GM19238 (cell line): ENCODE data around the gene COX11.

Experiments
- DNase-seq: peaks from one replicate; pipeline ENCODE4 v3.0.0; 2011; ENCODE audit warnings: low spot score; ENCODE audit not compliant: insufficient read length

Gene COX11

DNA sequence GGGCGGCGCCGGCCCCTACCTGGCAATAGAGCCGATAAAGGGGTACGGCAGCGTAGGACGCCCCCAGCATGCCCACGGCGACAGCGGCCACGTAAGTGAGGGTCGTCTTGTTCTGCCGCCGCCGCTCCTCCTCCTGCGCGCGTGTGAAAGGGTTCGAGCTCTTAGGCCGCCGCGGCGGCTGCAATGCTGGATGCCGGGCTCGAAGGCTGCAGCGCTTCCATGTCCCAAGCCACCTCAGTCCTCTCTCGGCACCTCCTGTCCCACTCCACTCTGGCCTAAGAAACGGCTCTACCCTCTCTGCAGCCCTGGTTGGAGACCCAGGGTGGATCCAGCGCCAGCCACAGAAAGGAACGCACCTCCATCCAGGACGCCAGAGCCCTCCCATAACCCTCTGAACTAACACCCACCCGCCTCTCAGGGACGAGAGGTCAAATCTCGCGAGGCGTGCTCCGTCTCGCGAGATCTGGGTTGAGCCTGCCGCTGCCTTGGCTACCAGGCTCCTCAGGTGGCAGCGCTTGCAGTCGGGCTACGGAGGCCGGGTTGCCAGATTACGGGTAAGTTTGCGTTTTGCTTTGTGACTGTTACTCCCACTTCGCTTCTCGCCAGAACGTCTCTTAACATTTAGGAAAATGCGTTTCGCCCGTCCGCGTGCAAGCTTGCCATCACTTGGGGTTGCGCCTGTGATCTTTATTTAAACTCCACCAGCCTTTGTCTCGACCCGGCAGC lies at the start of gene COX11, which contains the start of gene STXBP4:
Gene COX11 (minus strand): TSS at position 393 of the 726 bp plus-strand sequence. CDS start 8 bp downstream, at position 385.
Gene STXBP4 (plus strand): TSS at position 504 of the 726 bp plus-strand sequence. CDS start 17,455 bp downstream, outside the sequence.
- DNase-seq, result peak; percentile 72

- DNase-seq, result no peak
These were observed 37.1 kb upstream of the COX11 start for GRCh38 chr17:55005520-55005919.

DNA sequence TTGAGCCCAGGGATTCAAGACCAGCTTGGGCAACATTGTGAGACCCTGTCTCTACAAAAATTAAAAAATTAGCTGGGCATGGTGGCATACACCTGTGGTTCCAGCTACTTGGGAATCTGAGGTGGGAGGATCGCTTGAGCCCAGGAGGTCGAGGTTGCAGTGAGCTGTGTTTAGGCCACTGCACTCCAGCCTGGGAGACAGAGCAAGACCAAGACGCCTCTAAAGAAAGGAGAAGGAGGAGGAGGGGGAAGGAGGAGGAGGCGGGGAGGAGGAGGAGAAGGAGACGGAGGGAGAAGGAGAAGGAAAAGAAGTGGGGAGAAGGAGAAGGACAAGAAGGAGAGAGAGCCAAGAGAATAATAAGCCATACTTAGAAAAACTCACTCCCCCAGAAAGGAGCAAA lies 36.0 kb upstream of the COX11 start:
- DNase-seq, result no peak

DNA sequence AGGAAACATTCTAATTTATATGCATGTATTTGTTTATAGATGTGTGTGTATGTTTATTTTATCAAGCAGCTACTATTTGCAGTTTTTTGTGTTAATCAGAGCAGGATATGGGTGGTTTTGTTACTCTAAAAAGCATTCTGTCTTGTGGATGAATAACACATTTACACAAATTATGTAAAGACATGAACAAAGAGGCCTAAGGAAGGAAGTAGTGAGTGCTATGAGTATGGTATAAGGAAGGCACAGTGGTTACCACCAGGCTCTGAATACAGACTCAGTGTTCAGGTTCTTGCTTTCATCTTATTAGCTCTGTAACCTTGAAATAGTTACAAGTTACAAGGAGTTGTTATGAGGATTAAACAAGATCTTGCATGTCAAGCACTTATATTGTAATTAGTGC lies 34.0 kb upstream of the COX11 start:
- no peak for DNase-seq

GRCh38 chr17:54996441-54996840 lies 28.0 kb upstream of the COX11 start:
- DNase-seq, result no peak

- no peak for DNase-seq
These were observed 24.6 kb upstream of the COX11 start for GRCh38 chr17:54992797-54993639.

- no peak for DNase-seq
These were observed 23.1 kb upstream of the COX11 start for GRCh38 chr17:54991567-54991966.

GRCh38 chr17:54990118-54990517 lies 21.7 kb upstream of the COX11 start:
- no peak for DNase-seq

GRCh38 chr17:54985476-54985875 lies 17.0 kb upstream of the COX11 start:
- no peak for DNase-seq

DNA sequence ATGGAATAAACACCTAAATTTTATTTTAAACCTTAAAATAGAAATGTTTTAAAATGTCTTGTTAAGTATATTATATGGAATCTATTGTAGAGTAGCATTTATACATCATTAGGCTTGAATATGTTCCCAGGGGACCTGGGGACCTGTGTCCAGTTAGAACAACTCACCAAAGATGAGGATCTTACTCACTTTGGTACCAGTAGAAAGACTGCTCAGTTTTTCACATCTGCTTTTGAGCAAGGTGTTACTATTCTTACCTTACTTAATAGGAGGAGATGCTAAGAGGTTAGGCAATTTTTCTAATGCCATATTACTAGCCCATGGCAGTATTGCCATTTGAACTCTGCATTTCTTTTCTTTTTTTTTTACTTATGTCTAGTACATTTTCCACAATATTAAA lies 14.8 kb upstream of the COX11 start:
- DNase-seq, result no peak

DNA sequence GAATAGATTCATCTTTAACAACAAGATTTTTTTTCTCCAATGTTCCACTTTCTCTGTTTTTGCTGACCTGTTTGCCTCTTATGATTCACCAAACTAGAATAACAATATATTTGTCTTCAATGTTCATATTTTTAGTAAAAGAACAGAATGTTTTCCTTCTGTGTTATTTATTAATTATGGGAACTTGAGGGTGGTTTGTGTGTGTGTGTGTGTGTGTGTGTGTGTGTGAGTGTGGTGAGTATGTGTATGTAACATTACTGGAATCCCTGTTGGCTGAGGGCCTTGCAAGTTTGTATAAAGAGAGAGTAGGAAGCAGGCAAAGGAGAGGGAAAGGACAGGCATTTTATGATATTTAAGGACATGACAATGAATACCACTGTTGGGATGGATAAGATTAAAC lies 13.9 kb upstream of the COX11 start:
- no peak for DNase-seq

DNA sequence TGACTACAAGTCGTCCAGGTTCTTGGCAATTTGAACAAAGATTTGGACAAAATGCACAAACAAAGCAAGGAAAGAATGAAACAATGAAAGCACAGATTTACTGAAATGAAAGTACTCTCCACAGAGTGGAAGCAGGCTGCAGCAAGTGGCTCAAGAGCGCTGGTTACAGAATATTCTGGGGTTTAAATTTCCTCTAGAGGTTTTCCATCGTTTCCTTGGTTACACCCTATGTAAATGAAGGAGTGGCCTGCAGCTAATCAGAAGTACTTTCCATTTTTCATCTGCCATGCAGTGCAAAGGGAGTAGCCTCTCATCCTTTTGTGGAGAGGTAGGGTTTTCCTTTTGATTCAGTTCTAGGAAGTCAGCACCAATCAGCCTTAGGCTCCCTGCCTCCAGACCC lies 11.9 kb upstream of the COX11 start:
- no peak for DNase-seq

- DNase-seq, result no peak
These were observed 11.2 kb upstream of the COX11 start for GRCh38 chr17:54979657-54980056.

GRCh38 chr17:54977744-54978143 lies 9.3 kb upstream of the COX11 start:
- no peak for DNase-seq

GRCh38 chr17:54976316-54976715 lies 7.9 kb upstream of the COX11 start:
- no peak for DNase-seq

DNA sequence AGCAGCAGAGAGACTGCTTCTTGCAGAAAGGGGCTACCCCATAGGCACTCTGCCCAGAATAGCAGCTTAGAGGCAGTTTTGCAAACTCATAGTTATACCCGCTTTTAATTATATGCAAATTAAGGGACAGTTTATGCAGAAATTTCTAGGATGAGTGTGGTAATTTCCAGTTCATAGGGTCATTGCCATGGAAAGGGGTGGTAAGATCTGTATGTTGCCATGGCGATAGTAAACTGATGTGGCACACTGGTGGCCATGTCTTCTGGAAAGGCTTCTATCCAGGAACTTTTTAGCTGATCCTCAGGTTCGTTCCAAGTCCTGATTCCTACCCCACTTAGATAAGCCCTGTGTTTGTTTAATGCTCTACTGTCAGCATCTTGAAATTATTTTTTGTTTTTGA lies 6.3 kb upstream of the COX11 start:
- DNase-seq, result no peak

DNA sequence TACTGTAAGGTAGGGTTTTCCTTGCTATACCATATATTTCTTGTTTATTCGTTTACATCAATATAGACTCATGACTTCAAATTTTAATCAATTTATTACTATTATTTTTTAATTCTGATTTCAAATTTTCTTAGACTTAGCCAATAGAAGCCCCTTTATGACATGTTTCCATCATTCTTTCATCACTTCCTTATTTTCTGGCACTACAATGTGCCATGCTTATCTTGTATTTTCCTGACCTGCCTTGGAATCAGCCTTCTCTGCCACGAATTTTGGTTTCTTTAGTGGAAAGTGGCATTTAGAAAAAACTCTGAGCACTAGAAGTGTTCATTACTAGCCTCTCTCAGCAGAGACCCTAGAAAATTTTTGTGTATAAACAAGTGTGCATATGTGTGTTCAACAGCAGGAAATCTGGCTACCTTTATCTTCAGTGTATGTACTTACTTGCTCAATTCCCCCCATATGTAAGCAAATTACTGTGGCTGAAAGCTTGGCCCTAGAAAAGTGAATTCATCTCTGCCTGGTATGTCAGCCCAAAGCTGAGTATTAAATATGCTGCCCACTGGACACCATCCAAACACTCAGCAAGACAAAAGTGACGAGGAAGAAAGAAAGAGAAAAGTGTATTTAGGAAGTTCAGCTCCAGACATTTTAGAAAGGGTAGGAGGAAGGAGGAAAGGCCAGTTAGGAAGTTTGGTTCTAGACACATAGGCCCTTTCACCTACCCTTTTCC lies 4.1 kb upstream of the COX11 start:
- no peak for DNase-seq

- no peak for DNase-seq
These were observed 3.4 kb upstream of the COX11 start for GRCh38 chr17:54971901-54972300.

DNA sequence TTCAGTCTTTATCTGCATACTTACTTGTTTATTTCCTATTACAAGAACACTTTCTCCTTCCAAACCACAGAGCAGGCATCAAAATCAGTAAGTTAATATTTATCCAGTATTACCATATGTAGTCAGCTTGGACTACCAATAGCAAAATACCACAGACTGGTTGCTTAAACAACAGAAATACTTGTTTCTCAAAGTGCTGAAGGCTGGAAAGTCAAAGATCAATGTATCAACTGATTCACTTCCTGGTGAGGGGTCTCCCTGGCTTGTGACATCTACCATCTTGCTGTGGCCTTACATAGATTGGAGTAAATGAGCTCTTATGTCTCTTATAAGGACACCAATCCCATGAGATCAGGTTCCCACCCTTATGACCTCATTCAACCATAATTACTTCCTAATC lies 2.7 kb upstream of the COX11 start:
- DNase-seq, result no peak

DNA sequence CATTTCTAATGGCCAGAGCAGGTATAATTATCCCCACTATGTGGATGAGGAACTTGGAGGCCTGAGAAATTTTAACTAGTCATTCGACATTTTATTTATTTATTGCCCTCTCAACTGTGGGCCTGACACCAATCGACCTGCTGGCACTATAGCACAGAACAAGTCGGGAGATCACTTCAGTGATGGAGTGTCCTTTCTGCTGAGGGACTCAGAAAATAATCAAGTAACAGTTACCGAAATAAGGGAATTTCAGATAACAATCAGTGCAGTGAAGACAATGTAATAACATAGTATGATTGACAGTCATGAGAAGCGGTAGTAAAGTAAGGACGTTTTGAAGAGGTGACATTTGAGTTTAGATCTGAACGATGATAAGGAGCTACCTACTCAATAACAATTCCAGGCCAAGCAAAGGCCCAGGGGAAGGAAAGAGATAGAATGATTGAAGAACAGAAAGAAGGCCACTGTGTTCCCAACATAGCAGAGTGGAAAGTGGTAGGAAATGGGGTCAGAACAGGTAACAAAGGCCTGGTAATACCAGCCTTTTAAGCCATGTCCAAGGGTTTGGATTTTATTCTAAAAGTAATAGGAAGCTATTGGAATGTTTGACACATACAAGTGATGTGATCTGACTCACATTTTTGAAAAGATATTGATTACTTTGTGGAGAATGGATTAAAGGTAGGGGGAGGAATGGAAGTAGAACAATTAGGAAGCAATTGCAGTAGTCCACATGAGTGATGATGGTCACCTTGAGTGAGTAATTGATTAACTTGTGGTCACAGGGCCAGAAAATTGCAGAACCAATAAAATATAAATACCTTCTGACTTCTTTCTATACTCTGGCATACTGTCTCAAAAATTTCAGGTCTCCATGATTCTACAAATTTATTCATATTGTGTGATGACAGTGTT lies 1.5 kb upstream of the COX11 start:
- DNase-seq, result no peak

- DNase-seq, result no peak
These were observed 506 bp upstream of the COX11 start for GRCh38 chr17:54968988-54969332.
